Activated CD4-positive, alpha-beta T cell treated with anti-CD3 and anti-CD28 coated beads for 36 hours (primary cell): ENCODE data around the gene TRUB2. TPM values are rescaled to one million over a fixed set of nuclear protein-coding genes. Genes with fewer than 3 reads are reported as not detected.

Experiments used
- ATAC-seq: fragments of 200-7000 bp; cut with Tn5 transposase; one replicate; pipeline ENCODE4 v1.10.0; 2021; ENCODE audit warnings: mild to moderate bottlenecking, moderate library complexity
- CTCF ChIA-PET: fragments of 350-600 bp; sonication (Branson Sonifier 250); formaldehyde crosslinking; loops from one replicate; lab custom pipeline; 2021; ENCODE audit warnings: antibody characterized with exemption; lab: Charles Lee
- POLR2A ChIA-PET: fragments of 350-600 bp; sonication (Branson Sonifier 250); formaldehyde crosslinking; loops from one replicate; lab custom pipeline; 2021; ENCODE audit warnings: antibody characterized with exemption, inconsistent platforms; lab: Charles Lee
- DNase-seq: peaks from one replicate; pipeline ENCODE4 v3.0.0-alpha.2; 2020
- H3K27ac Mint-ChIP-seq: one replicate; pipeline ENCODE4 v1.8.0; 2021; ENCODE audit warnings: mixed read lengths
- H3K27me3 Mint-ChIP-seq: one replicate; pipeline ENCODE4 v1.8.0; 2021; ENCODE audit warnings: mixed read lengths
- H3K36me3 Mint-ChIP-seq: one replicate; pipeline ENCODE4 v1.8.0; 2021; ENCODE audit warnings: low read depth, mixed read lengths
- H3K4me1 Mint-ChIP-seq: one replicate; pipeline ENCODE4 v1.8.0; 2021; ENCODE audit warnings: mixed read lengths
- H3K4me3 Mint-ChIP-seq: one replicate; pipeline ENCODE4 v1.8.0; 2021; ENCODE audit warnings: mild to moderate bottlenecking, moderate library complexity, mixed read lengths
- H3K9me3 Mint-ChIP-seq: one replicate; pipeline ENCODE4 v1.8.0; 2021; ENCODE audit warnings: low read depth, mixed read lengths
- intact Hi-C, 2 experiments: fragments of 100-400 bp; cut with DNase I in 1 of 2; cut with micrococcal nuclease in 1 of 2; formaldehyde crosslinking; loops; one replicate each; pipeline versions ENCODE4 v1.14.2 to v1.15.1; 2022 to 2024; cut with DNase I, micrococcal nuclease
- total RNA-seq, 2 experiments: library from RNA; stranded (reverse); gene quantifications; one replicate each; pipeline ENCODE4 v1.2.3, GENCODE V29; 2021

Gene TRUB2
- total RNA-seq, 2 experiments from 2014 or later = 29.5 to 37.5 TPM

DNA sequence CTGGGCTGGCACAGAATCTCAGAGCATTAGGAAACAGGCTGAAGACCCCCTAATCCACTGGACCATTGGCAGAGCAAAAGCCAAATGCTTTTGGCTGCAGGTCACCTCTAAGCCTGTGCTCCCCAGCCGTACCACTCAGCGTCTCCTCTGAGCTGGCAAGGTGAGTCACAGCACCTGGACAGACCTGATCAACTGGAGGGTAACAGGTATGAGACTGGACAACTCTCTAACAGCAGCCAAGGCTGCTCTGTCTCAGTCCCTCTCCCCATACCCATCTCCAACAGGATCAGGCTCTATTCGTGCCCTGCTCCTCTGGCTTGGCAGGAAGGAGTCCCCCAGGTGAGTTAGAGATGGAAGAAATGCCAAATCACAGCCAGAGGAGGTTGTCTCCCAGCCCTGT, 51.1 kb downstream of the TRUB2 start:
- CTCF ChIA-PET = no interaction called here
- H3K4me1 Mint-ChIP-seq = peaks cover 12% of the 10 kb centered on the region
- DNase-seq (no peak), ATAC-seq (no peak)
- no peak overlapping the region for H3K27ac Mint-ChIP-seq
- intact Hi-C loops = loop anchor here in 1 of 2 experiments (10.0 kb wide), 1 partner anchor 454 kb away; the partner anchor contains the start of gene ZDHHC12
- no peaks in the 10 kb centered on the region for H3K27me3 Mint-ChIP-seq
- no peaks in the 10 kb centered on the region for H3K9me3 Mint-ChIP-seq
- H3K36me3 Mint-ChIP-seq = peaks cover 16% of the 10 kb centered on the region
- POLR2A ChIA-PET = no interaction called here
- no peak overlapping the region for H3K4me3 Mint-ChIP-seq

DNA sequence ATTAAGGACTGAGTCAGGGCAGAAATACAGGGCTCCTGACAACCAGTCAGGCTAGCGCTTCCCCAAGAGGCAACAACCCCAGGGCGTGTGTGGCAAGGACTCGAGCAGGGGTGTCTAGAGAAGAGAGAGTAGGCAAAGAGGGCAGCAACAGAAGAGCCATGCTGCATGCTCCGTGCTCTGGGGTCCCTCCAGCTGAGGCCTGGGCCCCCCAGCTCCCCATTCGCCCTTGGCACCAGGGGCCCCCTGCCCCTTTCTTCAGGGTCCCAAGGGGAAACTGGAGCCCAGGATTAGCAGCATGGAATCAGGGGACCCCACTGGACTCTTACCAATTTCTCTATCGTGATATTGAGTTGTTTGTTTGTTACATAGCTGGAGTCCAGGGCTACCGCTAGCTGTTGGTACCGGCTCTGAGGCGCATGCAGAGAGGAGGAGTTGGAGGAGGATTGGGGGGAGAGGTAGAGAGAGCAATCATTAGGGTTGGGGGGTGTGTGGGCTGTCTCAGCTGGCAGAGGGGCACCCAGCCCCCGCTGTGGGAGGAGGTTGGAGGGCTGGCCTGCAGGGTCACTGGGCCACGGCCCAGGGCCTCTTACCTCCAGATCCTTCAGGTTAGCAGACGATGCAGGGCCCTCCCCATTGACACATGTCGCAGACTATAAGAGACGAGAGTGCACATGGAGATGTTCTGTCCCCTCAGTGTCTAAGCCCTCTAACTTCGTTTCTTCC, 55.2 kb downstream of the TRUB2 start:
- intact Hi-C loops = no loop called here
- Mint-ChIP-seq H3K27ac (no peak overlapping the region), H3K36me3 (peaks cover 14% of the 10 kb centered on the region), H3K4me1 (no peaks in the 10 kb centered on the region), H3K9me3 (no peaks in the 10 kb centered on the region), H3K4me3 (no peak overlapping the region), H3K27me3 (no peaks in the 10 kb centered on the region)
- ATAC-seq (no peak), DNase-seq (no peak)
- CTCF ChIA-PET = no interaction called here
- POLR2A ChIA-PET = no interaction called here

GRCh38 chr9:128265348-128265847, 56.8 kb downstream of the TRUB2 start:
- no peaks in the 10 kb centered on the region for H3K27me3 Mint-ChIP-seq
- ATAC-seq (no peak), DNase-seq (no peak)
- H3K4me1 Mint-ChIP-seq = no peaks in the 10 kb centered on the region
- ChIA-PET POLR2A (no interaction called here), CTCF (interaction anchor here (0.7 to 0.9 kb wide), 3 partner anchors 7 to 78 kb away, joined by 3 to 5 read pairs (median 3); no protein-coding TSS in a partner anchor)
- peaks cover 16% of the 10 kb centered on the region for H3K36me3 Mint-ChIP-seq
- no peak overlapping the region for H3K4me3 Mint-ChIP-seq
- H3K9me3 Mint-ChIP-seq = no peaks in the 10 kb centered on the region
- H3K27ac Mint-ChIP-seq = no peak overlapping the region
- intact Hi-C loops = no loop called here

DNA sequence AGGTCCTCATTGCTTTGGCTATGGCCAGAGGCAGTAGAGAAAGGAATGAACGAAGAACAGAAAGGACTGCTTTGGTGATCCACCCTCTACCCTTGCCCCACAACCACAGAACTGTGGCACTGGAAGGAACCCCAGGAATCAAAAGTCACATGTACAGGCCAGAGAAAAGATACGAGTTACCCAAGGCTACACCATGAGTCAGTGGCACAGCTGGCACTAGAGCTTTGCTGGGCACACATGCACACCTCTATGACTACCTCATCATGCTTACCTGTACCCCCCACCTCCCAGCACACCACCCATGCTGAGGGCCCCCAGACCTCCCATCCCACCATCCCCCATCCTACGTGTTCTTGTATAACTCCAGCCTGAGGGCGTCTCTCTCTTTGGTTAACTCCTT, 59.6 kb downstream of the TRUB2 start:
- Mint-ChIP-seq H3K27ac (no peak overlapping the region), H3K4me1 (no peaks in the 10 kb centered on the region), H3K36me3 (peaks cover 19% of the 10 kb centered on the region), H3K4me3 (no peak overlapping the region), H3K9me3 (no peaks in the 10 kb centered on the region), H3K27me3 (no peaks in the 10 kb centered on the region)
- intact Hi-C loops = no loop called here
- CTCF ChIA-PET = no interaction called here
- ATAC-seq (no peak), DNase-seq (no peak)
- POLR2A ChIA-PET = no interaction called here

DNA sequence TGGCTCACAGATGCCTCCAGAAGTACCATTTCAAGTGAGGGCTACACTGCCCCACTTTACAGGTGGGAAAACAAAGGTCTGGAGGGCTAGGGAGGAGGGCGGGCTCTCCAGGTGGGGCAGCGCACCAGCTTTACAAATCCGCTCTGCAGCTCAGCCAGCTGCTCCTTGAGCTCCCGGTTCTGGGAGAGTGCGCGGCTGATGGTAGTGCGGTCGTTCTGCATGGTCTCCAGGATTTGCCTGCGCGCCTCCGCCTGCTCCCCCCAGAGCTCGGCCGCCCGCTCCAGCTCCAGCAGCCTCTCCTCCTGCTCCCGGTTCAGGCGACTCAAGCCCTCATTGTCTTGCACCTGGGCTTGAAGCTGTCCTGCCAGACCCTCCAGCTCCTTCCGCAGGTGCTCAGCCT, 61.9 kb downstream of the TRUB2 start:
- no peak overlapping the region for H3K4me3 Mint-ChIP-seq
- no peaks in the 10 kb centered on the region for H3K9me3 Mint-ChIP-seq
- H3K36me3 Mint-ChIP-seq = peaks cover 19% of the 10 kb centered on the region
- ChIA-PET CTCF (interaction anchor here (0.7 to 1.6 kb wide), 2 partner anchors 10 to 157 kb away, joined by 3 to 4 read pairs; no protein-coding TSS in a partner anchor), POLR2A (no interaction called here)
- H3K4me1 Mint-ChIP-seq = no peaks in the 10 kb centered on the region
- no peaks in the 10 kb centered on the region for H3K27me3 Mint-ChIP-seq
- no peak overlapping the region for H3K27ac Mint-ChIP-seq
- ATAC-seq (no peak), DNase-seq (no peak)
- intact Hi-C loops = no loop called here

- peaks cover 19% of the 10 kb centered on the region for H3K36me3 Mint-ChIP-seq
- POLR2A ChIA-PET = no interaction called here
Measured at GRCh38 chr9:128259156-128259555, 63.1 kb downstream of the TRUB2 start.

DNA sequence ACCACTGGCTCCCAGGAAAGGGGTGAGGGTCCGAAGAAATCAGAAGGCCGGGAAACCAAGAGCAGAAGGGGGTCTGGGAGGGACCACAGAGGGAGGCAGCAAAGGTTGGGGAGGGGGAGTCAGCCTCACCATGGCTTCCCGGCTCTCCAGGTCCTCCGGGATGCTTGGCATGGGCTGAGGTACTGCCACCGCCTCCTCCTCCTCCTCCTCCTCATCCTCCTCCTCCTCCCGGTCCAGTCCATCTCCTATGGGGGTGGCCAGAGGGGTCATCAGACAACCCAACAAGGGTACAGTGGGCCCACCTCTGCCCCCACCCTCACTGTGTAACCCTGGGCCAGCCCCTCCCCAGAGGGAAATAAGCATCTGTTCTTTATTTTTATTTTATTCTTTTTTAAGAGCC, 63.9 kb downstream of the TRUB2 start:
- DNase-seq = no peak
- ATAC-seq = no peak
- Mint-ChIP-seq H3K4me3 (no peak overlapping the region), H3K27me3 (no peaks in the 10 kb centered on the region), H3K27ac (no peak overlapping the region), H3K4me1 (no peaks in the 10 kb centered on the region), H3K9me3 (no peaks in the 10 kb centered on the region), H3K36me3 (peaks cover 19% of the 10 kb centered on the region)
- intact Hi-C loops = no loop called here
- POLR2A ChIA-PET = no interaction called here
- CTCF ChIA-PET = interaction anchor here (1.2 kb wide), 1 partner anchor 10 kb away, joined by 4 read pairs; no protein-coding TSS in a partner anchor

More at GRCh38 chr9:128259156-128259555, 63.1 kb downstream of the TRUB2 start:
- CTCF ChIA-PET = interaction anchor here (1.6 kb wide), 1 partner anchor 9 kb away, joined by 4 read pairs; no protein-coding TSS in a partner anchor
- intact Hi-C loops = no loop called here
- Mint-ChIP-seq H3K27me3 (no peaks in the 10 kb centered on the region), H3K9me3 (no peaks in the 10 kb centered on the region), H3K27ac (no peak overlapping the region), H3K4me1 (no peaks in the 10 kb centered on the region), H3K4me3 (no peak overlapping the region)
- ATAC-seq (no peak), DNase-seq (no peak)

GRCh38 chr9:128257907-128258306, 64.3 kb downstream of the TRUB2 start:
- Mint-ChIP-seq H3K27ac (no peak overlapping the region), H3K9me3 (no peaks in the 10 kb centered on the region), H3K36me3 (peaks cover 19% of the 10 kb centered on the region), H3K4me3 (no peak overlapping the region), H3K27me3 (no peaks in the 10 kb centered on the region), H3K4me1 (no peaks in the 10 kb centered on the region)
- ChIA-PET CTCF (interaction anchor here (1.2 kb wide), 1 partner anchor 11 kb away, joined by 4 read pairs; no protein-coding TSS in a partner anchor), POLR2A (no interaction called here)
- ATAC-seq = no peak
- intact Hi-C loops = no loop called here
- DNase-seq = no peak

DNA sequence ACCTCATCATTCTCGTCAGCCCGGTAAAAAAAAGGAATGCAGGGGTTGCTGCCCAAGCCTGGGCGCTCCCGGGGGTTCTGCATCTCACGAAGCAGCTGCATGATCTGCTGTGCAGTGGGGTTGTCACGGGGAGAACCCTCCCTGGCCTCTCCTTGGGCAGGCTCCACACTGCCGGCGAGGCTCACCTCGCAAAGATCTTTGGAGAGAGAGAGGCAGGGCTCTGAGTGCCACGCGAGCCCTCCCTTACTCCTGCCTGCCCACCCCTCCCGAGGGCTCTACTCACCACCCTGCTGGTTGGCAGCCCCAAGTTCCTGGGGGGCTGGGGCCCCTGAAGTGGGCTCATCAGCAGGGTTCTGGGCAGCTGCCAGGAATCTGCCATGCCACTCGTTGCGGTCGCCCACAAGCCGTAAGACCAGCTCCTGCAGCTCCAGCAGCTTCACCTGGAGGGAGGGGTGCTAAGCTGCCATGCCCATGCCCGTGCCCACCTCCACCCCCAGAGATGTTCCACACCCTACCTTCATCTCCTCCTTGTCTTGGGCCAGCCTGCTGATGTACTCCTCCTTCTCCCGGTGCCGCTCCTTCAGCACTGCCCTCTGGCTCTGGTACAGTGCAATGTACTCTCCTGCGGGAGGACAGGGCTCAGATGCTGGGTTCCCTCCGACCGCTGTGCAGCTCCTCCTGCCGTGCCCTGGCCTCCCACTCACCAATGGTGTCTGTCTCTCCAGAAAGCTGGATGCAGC, 65.0 kb downstream of the TRUB2 start:
- DNase-seq (no peak), ATAC-seq (no peak)
- Mint-ChIP-seq H3K9me3 (no peaks in the 10 kb centered on the region), H3K4me3 (no peak overlapping the region), H3K4me1 (no peaks in the 10 kb centered on the region), H3K27me3 (peaks cover under 1% of the 10 kb centered on the region), H3K27ac (no peak overlapping the region), H3K36me3 (peaks cover 19% of the 10 kb centered on the region)
- intact Hi-C loops = no loop called here
- POLR2A ChIA-PET = no interaction called here
- CTCF ChIA-PET = interaction anchor here (1.2 kb wide), 1 partner anchor 11 kb away, joined by 4 read pairs; no protein-coding TSS in a partner anchor
